ENCODE results near the gene HIPK3. TPM values are rescaled to one million over a fixed set of nuclear protein-coding genes. Genes with fewer than 3 reads are reported as not detected.

Gene HIPK3
- total RNA-seq, 1 experiment from 2014 or later = 51.4 TPM

DNA sequence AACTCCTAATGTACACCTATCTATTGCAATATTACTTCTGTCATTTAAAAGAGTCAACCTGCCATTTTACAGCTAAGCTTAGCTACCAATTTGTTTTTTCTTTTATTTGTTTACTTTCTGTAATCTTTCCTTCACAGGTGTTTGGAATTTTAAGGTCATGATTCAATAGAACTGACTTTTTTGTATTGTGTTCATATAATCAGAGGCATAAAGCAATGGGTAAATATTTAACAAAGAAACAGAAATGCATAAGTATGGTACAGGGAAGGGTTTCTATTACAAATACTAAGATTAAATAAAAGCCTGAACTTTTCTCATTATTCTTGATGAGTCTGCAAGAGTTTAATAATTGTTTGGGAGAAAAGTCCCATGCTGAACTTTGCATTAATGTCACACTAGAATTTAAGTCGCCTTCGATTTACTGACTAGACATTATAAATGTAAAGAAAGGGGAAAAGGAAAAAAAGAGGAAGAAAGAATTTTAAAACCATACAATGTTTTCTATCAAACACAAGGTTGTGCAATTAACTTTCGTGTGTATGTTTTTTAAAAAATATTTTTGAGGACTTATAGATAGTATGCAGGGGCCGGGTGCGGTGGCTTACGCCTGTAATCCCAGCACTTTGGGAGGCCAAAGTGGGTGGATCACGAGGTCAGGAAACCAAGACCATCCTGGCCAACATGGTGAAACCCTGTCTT lies 35.0 kb upstream of the HIPK3 start:
- H3K27ac Mint-ChIP-seq (ENCODE audit: low read depth, unreplicated experiment) = no peak overlapping the region
- no peak overlapping the region for H3K4me3 Mint-ChIP-seq (ENCODE audit: unreplicated experiment)
- H3K36me3 Mint-ChIP-seq (ENCODE audit: insufficient read depth, unreplicated experiment) = no peaks in the 10 kb centered on the region
- CTCF ChIA-PET = interaction anchor here (0.6 kb wide), 1 partner anchor 242 kb away, joined by 4 read pairs; no protein-coding TSS in a partner anchor
- H3K27me3 Mint-ChIP-seq (ENCODE audit: insufficient read depth, unreplicated experiment) = no peaks in the 10 kb centered on the region
- POLR2A ChIA-PET = no interaction called here
- DNase-seq (ENCODE audit: unreplicated experiment) = no peak
- H3K4me1 Mint-ChIP-seq (ENCODE audit: insufficient read depth, unreplicated experiment) = peaks cover under 1% of the 10 kb centered on the region
- intact Hi-C loops (cut with micrococcal nuclease) = no loop called here
- BruUV-seq (replicated peaks) = no TSS peak
- TF ChIP-seq, protein P1, sequence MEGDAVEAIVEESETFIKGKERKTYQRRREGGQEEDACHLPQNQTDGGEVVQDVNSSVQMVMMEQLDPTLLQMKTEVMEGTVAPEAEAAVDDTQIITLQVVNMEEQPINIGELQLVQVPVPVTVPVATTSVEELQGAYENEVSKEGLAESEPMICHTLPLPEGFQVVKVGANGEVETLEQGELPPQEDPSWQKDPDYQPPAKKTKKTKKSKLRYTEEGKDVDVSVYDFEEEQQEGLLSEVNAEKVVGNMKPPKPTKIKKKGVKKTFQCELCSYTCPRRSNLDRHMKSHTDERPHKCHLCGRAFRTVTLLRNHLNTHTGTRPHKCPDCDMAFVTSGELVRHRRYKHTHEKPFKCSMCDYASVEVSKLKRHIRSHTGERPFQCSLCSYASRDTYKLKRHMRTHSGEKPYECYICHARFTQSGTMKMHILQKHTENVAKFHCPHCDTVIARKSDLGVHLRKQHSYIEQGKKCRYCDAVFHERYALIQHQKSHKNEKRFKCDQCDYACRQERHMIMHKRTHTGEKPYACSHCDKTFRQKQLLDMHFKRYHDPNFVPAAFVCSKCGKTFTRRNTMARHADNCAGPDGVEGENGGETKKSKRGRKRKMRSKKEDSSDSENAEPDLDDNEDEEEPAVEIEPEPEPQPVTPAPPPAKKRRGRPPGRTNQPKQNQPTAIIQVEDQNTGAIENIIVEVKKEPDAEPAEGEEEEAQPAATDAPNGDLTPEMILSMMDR (IDR thresholded peaks at IDR 0.05; ENCODE audit: unreplicated experiment) = no peak
- peaks cover under 1% of the 10 kb centered on the region for H3K9me3 Mint-ChIP-seq (ENCODE audit: unreplicated experiment)

DNA sequence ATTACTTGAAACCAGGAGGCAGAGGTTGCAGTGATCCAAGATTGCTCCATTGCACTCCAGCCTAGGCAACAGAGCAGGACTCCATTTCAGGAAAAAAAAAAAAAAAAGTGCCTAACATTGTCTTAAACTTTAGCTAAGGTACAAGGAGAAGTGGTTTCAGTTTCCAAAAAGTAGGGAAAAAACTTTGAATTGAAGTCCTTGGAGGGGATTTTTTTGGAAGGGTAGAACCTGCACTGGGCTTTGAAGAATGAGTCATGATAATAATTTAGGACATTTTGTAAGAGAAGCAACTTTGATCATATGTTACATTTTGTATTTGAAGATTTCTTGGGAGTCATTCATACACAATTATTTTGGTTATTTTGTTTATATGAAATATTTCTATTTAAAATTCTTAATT lies 31.8 kb upstream of the HIPK3 start:
- H3K9me3 Mint-ChIP-seq (ENCODE audit: unreplicated experiment) = peaks cover 6% of the 10 kb centered on the region
- H3K27ac Mint-ChIP-seq (ENCODE audit: low read depth, unreplicated experiment) = no peak overlapping the region
- intact Hi-C loops (cut with micrococcal nuclease) = no loop called here
- ChIA-PET CTCF (interaction anchor here (0.6 kb wide), 2 partner anchors 33 to 408 kb away, joined by 3 to 5 read pairs; no protein-coding TSS in a partner anchor), POLR2A (interaction anchor here (0.7 kb wide), 1 partner anchor 89 kb away, joined by 3 read pairs; no protein-coding TSS in a partner anchor)
- no peak overlapping the region for H3K4me3 Mint-ChIP-seq (ENCODE audit: unreplicated experiment)
- no peak for DNase-seq (ENCODE audit: unreplicated experiment)
- TF ChIP-seq, protein P1 (IDR thresholded peaks at IDR 0.05; ENCODE audit: unreplicated experiment) = no peak
- H3K27me3 Mint-ChIP-seq (ENCODE audit: insufficient read depth, unreplicated experiment) = no peaks in the 10 kb centered on the region
- no peaks in the 10 kb centered on the region for H3K36me3 Mint-ChIP-seq (ENCODE audit: insufficient read depth, unreplicated experiment)
- H3K4me1 Mint-ChIP-seq (ENCODE audit: insufficient read depth, unreplicated experiment) = peaks cover 12% of the 10 kb centered on the region
- BruUV-seq (replicated peaks) = no TSS peak

DNA sequence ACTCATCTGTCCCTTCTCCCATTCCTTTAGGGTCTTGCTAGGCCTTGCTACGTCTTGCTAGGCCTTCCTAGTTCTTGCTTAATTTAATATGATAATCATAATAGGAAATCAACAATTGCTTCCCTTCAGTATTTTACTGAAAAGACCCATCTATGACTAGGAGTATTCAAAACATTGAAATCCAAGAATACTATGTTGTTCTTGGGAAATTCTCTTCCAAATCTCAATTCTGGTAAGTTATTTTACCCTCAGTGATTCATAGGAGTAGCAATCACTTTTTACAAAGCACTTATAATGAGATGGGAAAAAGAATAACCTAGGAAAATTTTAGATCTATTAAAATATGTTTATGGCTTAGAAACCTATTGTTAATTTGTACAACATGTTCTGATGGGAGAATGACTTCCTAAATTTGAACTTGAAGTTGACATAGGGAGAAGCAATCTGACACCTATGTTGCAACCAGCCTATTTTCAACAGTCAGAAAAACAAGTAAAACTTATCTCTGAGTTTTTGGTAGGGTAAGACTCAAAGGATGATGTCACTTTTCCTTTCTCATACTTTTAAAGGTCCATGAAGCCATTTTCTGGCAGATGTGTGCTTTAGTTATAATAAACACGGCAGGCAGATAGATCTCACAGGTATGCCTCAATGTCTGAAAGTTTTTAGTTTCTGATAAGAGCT lies 29.5 kb upstream of the HIPK3 start:
- BruUV-seq (replicated peaks) = no TSS peak
- TF ChIP-seq, protein P1 (IDR thresholded peaks at IDR 0.05; ENCODE audit: unreplicated experiment) = no peak
- Mint-ChIP-seq H3K4me3 (ENCODE audit: unreplicated experiment) (no peak overlapping the region), H3K4me1 (ENCODE audit: insufficient read depth, unreplicated experiment) (peaks cover 12% of the 10 kb centered on the region), H3K36me3 (ENCODE audit: insufficient read depth, unreplicated experiment) (no peaks in the 10 kb centered on the region), H3K27me3 (ENCODE audit: insufficient read depth, unreplicated experiment) (no peaks in the 10 kb centered on the region), H3K27ac (ENCODE audit: low read depth, unreplicated experiment) (peak overlapping the region; percentile 73), H3K9me3 (ENCODE audit: unreplicated experiment) (peaks cover 6% of the 10 kb centered on the region)
- CTCF ChIA-PET = no interaction called here
- intact Hi-C loops (cut with micrococcal nuclease) = no loop called here
- POLR2A ChIA-PET = interaction anchor here (1.9 kb wide), 1 partner anchor 28 kb away, joined by 6 read pairs; no protein-coding TSS in a partner anchor
- peak; percentile 60 for DNase-seq (ENCODE audit: unreplicated experiment)

DNA sequence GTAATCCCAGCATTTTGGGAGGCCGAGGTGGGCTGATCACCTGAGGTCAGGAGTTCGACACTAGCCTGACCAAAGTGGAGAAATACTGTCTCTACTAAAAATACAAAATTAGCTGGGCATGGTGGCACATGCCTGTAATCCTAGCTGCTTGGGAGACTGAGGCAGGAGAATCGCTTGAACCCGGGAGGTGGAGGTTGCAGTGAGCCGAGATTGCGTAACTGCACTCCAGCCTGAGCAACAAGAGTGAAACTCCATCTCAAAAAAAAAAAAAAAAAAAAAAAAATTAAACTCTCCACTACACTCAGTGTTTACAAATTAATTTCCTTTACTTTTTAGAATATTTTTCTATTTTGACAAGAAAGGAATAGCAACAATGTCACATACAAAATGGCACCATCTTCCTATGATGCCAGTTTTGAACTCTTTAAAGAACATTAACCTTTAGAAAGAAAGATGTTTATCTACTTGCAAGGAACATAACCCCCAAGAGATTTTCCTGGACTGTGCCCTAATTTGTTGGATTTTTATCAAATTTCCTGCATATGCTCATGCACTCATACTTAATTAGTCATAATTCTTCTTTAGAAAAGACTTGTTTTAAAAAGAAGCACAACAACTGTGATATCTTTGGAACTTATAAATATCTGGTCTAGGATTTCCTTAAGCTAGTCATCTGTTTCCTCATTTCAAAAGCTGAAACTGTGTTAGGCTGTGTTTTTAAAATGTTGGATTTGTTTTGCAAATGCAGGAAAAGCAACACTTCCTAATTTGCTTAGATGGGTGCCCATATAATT lies 22.6 kb upstream of the HIPK3 start:
- intact Hi-C loops (cut with micrococcal nuclease) = no loop called here
- Mint-ChIP-seq H3K9me3 (ENCODE audit: unreplicated experiment) (no peaks in the 10 kb centered on the region), H3K36me3 (ENCODE audit: insufficient read depth, unreplicated experiment) (no peaks in the 10 kb centered on the region), H3K4me3 (ENCODE audit: unreplicated experiment) (no peak overlapping the region), H3K27ac (ENCODE audit: low read depth, unreplicated experiment) (no peak overlapping the region), H3K4me1 (ENCODE audit: insufficient read depth, unreplicated experiment) (no peaks in the 10 kb centered on the region), H3K27me3 (ENCODE audit: insufficient read depth, unreplicated experiment) (no peaks in the 10 kb centered on the region)
- no peak for DNase-seq (ENCODE audit: unreplicated experiment)
- BruUV-seq (replicated peaks) = no TSS peak
- ChIA-PET CTCF (no interaction called here), POLR2A (interaction anchor here (0.6 kb wide), 2 partner anchors 7 to 722 kb away, joined by 3 read pairs; no protein-coding TSS in a partner anchor)
- TF ChIP-seq, protein P1 (IDR thresholded peaks at IDR 0.05; ENCODE audit: unreplicated experiment) = no peak
